ENCODE results near the gene IL18. TPM values are rescaled to one million over a fixed set of nuclear protein-coding genes. Genes with fewer than 3 reads are reported as not detected.

Gene IL18
- total RNA-seq, 1 experiment from 2014 or later: 61.6 TPM

GRCh38 chr11:112103446-112103845, 60.4 kb downstream of the IL18 start:
- TF ChIP-seq CTCF (conservative IDR thresholded peaks at IDR 0.05; ENCODE audit: low read depth, low read length): no peak
- no peak for TF ChIP-seq EZH2phosphoT487 (IDR thresholded peaks at IDR 0.05; ENCODE audit: borderline replicate concordance, low read length)
- TF ChIP-seq EZH2 (IDR thresholded peaks at IDR 0.05; ENCODE audit: low read length, unreplicated experiment): no peak
- ChIA-PET CTCF (no interaction called here), POLR2A (ENCODE audit: unreplicated experiment) (no interaction called here)
- H3K36me3 ChIP-seq (ENCODE audit: low read depth, low read length): no peaks in the 10 kb centered on the region
- no peak overlapping the region for H3K27ac ChIP-seq (ENCODE audit: low read length)
- DNase-seq (no peak), ATAC-seq (no peak)
- H3K4me3 ChIP-seq (ENCODE audit: low read length): no peak overlapping the region
- no peak overlapping the region for H2AFZ ChIP-seq (ENCODE audit: low read length)
- H3K27me3 ChIP-seq (ENCODE audit: low read length): no peaks in the 10 kb centered on the region
- BruUV-seq (replicated peaks): no TSS peak
- no peaks in the 10 kb centered on the region for H3F3A ChIP-seq (ENCODE audit: low read length, unreplicated experiment)
- H3K9me2 ChIP-seq (replicated peaks; ENCODE audit: low read length): no peaks in the 10 kb centered on the region
- H4K20me1 ChIP-seq (ENCODE audit: low read length): no peaks in the 10 kb centered on the region
- no peak overlapping the region for H3K9ac ChIP-seq (ENCODE audit: low read length)
- peaks cover 11% of the 10 kb centered on the region; the same call in 1 of the 2 replicates for H3K4me1 ChIP-seq (ENCODE audit: insufficient read depth, low read length)
- intact Hi-C loops (cut with micrococcal nuclease): no loop called here
- H3K9me3 ChIP-seq (ENCODE audit: low read length): no peaks in the 10 kb centered on the region
- no peaks in the 10 kb centered on the region for H3K79me2 ChIP-seq (ENCODE audit: low read length)
- H3K4me2 ChIP-seq (ENCODE audit: low read length): no peak overlapping the region

GRCh38 chr11:112100462-112100861, 63.4 kb downstream of the IL18 start:
- Histone ChIP-seq H3K36me3 (ENCODE audit: low read depth, low read length) (peaks cover 7% of the 10 kb centered on the region; the same call in 1 of the 2 replicates), H3K4me3 (ENCODE audit: low read length) (no peak overlapping the region), H3K79me2 (ENCODE audit: low read length) (no peaks in the 10 kb centered on the region), H3K4me1 (ENCODE audit: insufficient read depth, low read length) (0 out of 2 replicates have a peak, but pooled peaks cover 1% of the 10 kb centered on the region), H3K9me2 (replicated peaks; ENCODE audit: low read length) (no peaks in the 10 kb centered on the region), H3K9ac (ENCODE audit: low read length) (no peak overlapping the region), H3K27me3 (ENCODE audit: low read length) (no peaks in the 10 kb centered on the region), H4K20me1 (ENCODE audit: low read length) (no peaks in the 10 kb centered on the region), H3K4me2 (ENCODE audit: low read length) (no peak overlapping the region), H3F3A (ENCODE audit: low read length, unreplicated experiment) (no peaks in the 10 kb centered on the region), H2AFZ (ENCODE audit: low read length) (no peak overlapping the region), H3K27ac (ENCODE audit: low read length) (no peak overlapping the region), H3K9me3 (ENCODE audit: low read length) (no peaks in the 10 kb centered on the region)
- no peak for DNase-seq
- no peak for TF ChIP-seq CTCF (conservative IDR thresholded peaks at IDR 0.05; ENCODE audit: low read depth, low read length)
- no peak for TF ChIP-seq EZH2 (IDR thresholded peaks at IDR 0.05; ENCODE audit: low read length, unreplicated experiment)
- TF ChIP-seq EZH2phosphoT487 (IDR thresholded peaks at IDR 0.05; ENCODE audit: borderline replicate concordance, low read length): no peak
- intact Hi-C loops (cut with micrococcal nuclease): no loop called here
- no TSS peak for BruUV-seq (replicated peaks)
- POLR2A ChIA-PET (ENCODE audit: unreplicated experiment): no interaction called here
- CTCF ChIA-PET: no interaction called here
- ATAC-seq: no peak

GRCh38 chr11:112097734-112098528, 66.0 kb downstream of the IL18 start:
- intact Hi-C loops (cut with micrococcal nuclease): no loop called here
- peaks cover 17% of the 10 kb centered on the region for H3K36me3 ChIP-seq (ENCODE audit: low read depth, low read length)
- H3K4me1 ChIP-seq (ENCODE audit: insufficient read depth, low read length): no peaks in the 10 kb centered on the region
- no peak overlapping the region for H3K4me3 ChIP-seq (ENCODE audit: low read length)
- TF ChIP-seq EZH2 (IDR thresholded peaks at IDR 0.05; ENCODE audit: low read length, unreplicated experiment): no peak
- TF ChIP-seq CTCF (conservative IDR thresholded peaks at IDR 0.05; ENCODE audit: low read depth, low read length): no peak
- no peak for TF ChIP-seq EZH2phosphoT487 (IDR thresholded peaks at IDR 0.05; ENCODE audit: borderline replicate concordance, low read length)
- no peak overlapping the region for H3K9ac ChIP-seq (ENCODE audit: low read length)
- no peaks in the 10 kb centered on the region for H3K27me3 ChIP-seq (ENCODE audit: low read length)
- H2AFZ ChIP-seq (ENCODE audit: low read length): no peak overlapping the region
- DNase-seq: no peak
- H3K79me2 ChIP-seq (ENCODE audit: low read length): no peaks in the 10 kb centered on the region
- H3K9me2 ChIP-seq (replicated peaks; ENCODE audit: low read length): no peaks in the 10 kb centered on the region
- H3F3A ChIP-seq (ENCODE audit: low read length, unreplicated experiment): no peaks in the 10 kb centered on the region
- no peak for ATAC-seq
- no TSS peak for BruUV-seq (replicated peaks)
- H3K4me2 ChIP-seq (ENCODE audit: low read length): no peak overlapping the region
- CTCF ChIA-PET: interaction anchor here (0.5 to 0.6 kb wide), 3 partner anchors 77 to 178 kb away, joined by 3 read pairs; no protein-coding TSS in a partner anchor
- POLR2A ChIA-PET (ENCODE audit: unreplicated experiment): no interaction called here
- no peaks in the 10 kb centered on the region for H3K9me3 ChIP-seq (ENCODE audit: low read length)
- H3K27ac ChIP-seq (ENCODE audit: low read length): no peak overlapping the region
- no peaks in the 10 kb centered on the region for H4K20me1 ChIP-seq (ENCODE audit: low read length)
